GM23338 (cell line): Measurements from ENCODE around the gene NRN1L. TPM values are rescaled to one million over a fixed set of nuclear protein-coding genes. Genes with fewer than 3 reads are reported as not detected.

Experiments
- ATAC-seq: fragments of 200-7000 bp; cut with Tn5 transposase; 3 replicates; pipeline ENCODE4 v1.9.1; 2020
- DNase-seq: peaks from one replicate; pipeline ENCODE4 v3.0.0-alpha.2; 2015; ENCODE audit warnings: low spot score
- H2AFZ ChIP-seq: fragments of 200-600 bp; sonication (generic); 2 replicates; pipeline ENCODE4 v1.8.0; 2016; ENCODE audit warnings: antibody characterized with exemption, mild to moderate bottlenecking, moderate library complexity
- H3F3A ChIP-seq: fragments of 200-600 bp; sonication (generic); replicated peaks from 2 replicates; pipeline ENCODE4 v1.8.0; 2017; ENCODE audit warnings: antibody characterized with exemption, mixed run types, low read depth
- H3K27ac ChIP-seq: fragments of 200-600 bp; sonication (generic); 2 replicates; pipeline ENCODE4 v1.6.1; 2016; ENCODE audit warnings: low read depth
- H3K27me3 ChIP-seq: fragments of 200-600 bp; sonication (generic); 2 replicates; pipeline ENCODE4 v1.8.0; 2016; ENCODE audit warnings: mild to moderate bottlenecking, mixed run types, moderate library complexity; ENCODE audit not compliant: insufficient read depth
- H3K36me3 ChIP-seq: fragments of 200-600 bp; sonication (generic); 2 replicates; pipeline ENCODE4 v1.8.0; 2016; ENCODE audit warnings: mild to moderate bottlenecking; ENCODE audit not compliant: insufficient read depth
- H3K4me1 ChIP-seq: fragments of 200-600 bp; sonication (generic); 2 replicates; pipeline ENCODE4 v1.8.0; 2016; ENCODE audit warnings: mild to moderate bottlenecking, moderate library complexity; ENCODE audit not compliant: insufficient read depth
- H3K4me2 ChIP-seq: fragments of 200-600 bp; sonication (generic); 2 replicates; pipeline ENCODE4 v1.7.1; 2017; ENCODE audit warnings: mixed run types
- H3K4me3 ChIP-seq: fragments of 200-600 bp; sonication (generic); 2 replicates; pipeline ENCODE4 v1.6.1; 2016; ENCODE audit warnings: mixed run types
- H3K79me2 ChIP-seq: fragments of 200-600 bp; sonication (generic); replicated peaks from 2 replicates; pipeline ENCODE4 v1.8.0; 2017; ENCODE audit warnings: mild to moderate bottlenecking; ENCODE audit not compliant: insufficient read depth
- H3K9me2 ChIP-seq: fragments of 200-600 bp; sonication (generic); 2 replicates; pipeline ENCODE4 v1.8.0; 2017; ENCODE audit not compliant: insufficient read depth
- H4K20me1 ChIP-seq: fragments of 200-600 bp; sonication (generic); replicated peaks from 2 replicates; pipeline ENCODE4 v1.8.0; 2017; ENCODE audit warnings: mild to moderate bottlenecking; ENCODE audit not compliant: insufficient read depth
- H3K27ac Mint-ChIP-seq: 2 replicates; pipeline ENCODE4 v1.8.0; 2020; ENCODE audit warnings: inconsistent platforms, mild to moderate bottlenecking, moderate library complexity, mixed read lengths
- H3K27me3 Mint-ChIP-seq: 3 replicates; pipeline ENCODE4 v1.8.0; 2022; ENCODE audit warnings: low read depth, mild to moderate bottlenecking, moderate library complexity, mixed read lengths, inconsistent platforms; ENCODE audit not compliant: insufficient read depth, poor library complexity
- H3K36me3 Mint-ChIP-seq: 3 replicates; pipeline ENCODE4 v1.8.0; 2021; ENCODE audit warnings: low read depth, mild to moderate bottlenecking, inconsistent platforms, moderate library complexity, mixed read lengths
- H3K4me1 Mint-ChIP-seq: 3 replicates; pipeline ENCODE4 v1.8.0; 2020; ENCODE audit warnings: mild to moderate bottlenecking, inconsistent platforms, mixed read lengths
- H3K4me3 Mint-ChIP-seq: 3 replicates; pipeline ENCODE4 v1.8.0; 2021; ENCODE audit warnings: moderate library complexity, mild to moderate bottlenecking, inconsistent platforms, mixed read lengths
- H3K9me3 Mint-ChIP-seq: 3 replicates; pipeline ENCODE4 v1.8.0; 2020; ENCODE audit warnings: moderate library complexity, mild to moderate bottlenecking, inconsistent platforms, mixed read lengths
- CREB1 ChIP-seq: fragments of 250-450 bp; sonication (Bioruptor Pico); IDR thresholded peaks from 2 replicates; pipeline ENCODE4 v1.5.0; 2020; ENCODE audit warnings: low read depth, mild to moderate bottlenecking, moderate library complexity
- ETS1 ChIP-seq: IDR thresholded peaks from 2 replicates; pipeline ENCODE4 v1.6.1; 2016; ENCODE audit warnings: antibody characterized with exemption
- EZH2 ChIP-seq: fragments of 200-600 bp; sonication (generic); IDR thresholded peaks from one replicate; pipeline ENCODE4 v1.8.0; 2017; ENCODE audit warnings: antibody characterized with exemption, mild to moderate bottlenecking, low read depth; ENCODE audit not compliant: unreplicated experiment
- EZH2phosphoT487 ChIP-seq: fragments of 200-600 bp; sonication (generic); IDR thresholded peaks from one replicate; pipeline ENCODE4 v1.8.1; 2018; ENCODE audit warnings: antibody characterized with exemption; ENCODE audit not compliant: unreplicated experiment
- JUNB ChIP-seq: IDR thresholded peaks from one replicate; pipeline ENCODE4 v1.6.1; 2016; ENCODE audit warnings: antibody characterized with exemption; ENCODE audit not compliant: unreplicated experiment
- NANOG ChIP-seq: IDR thresholded peaks from 2 replicates; pipeline ENCODE4 v1.6.1; 2016; ENCODE audit warnings: antibody characterized with exemption, borderline replicate concordance
- POLR2AphosphoS5 ChIP-seq: IDR thresholded peaks from 2 replicates; pipeline ENCODE4 v1.6.1; 2016; ENCODE audit warnings: antibody characterized with exemption, low read depth
- REST ChIP-seq: IDR thresholded peaks from one replicate; pipeline ENCODE4 v1.6.1; 2018; ENCODE audit warnings: antibody characterized with exemption; ENCODE audit not compliant: unreplicated experiment
- STAT1 ChIP-seq: IDR thresholded peaks from one replicate; pipeline ENCODE4 v1.6.1; 2016; ENCODE audit warnings: antibody characterized with exemption; ENCODE audit not compliant: unreplicated experiment
- ZNF114 ChIP-seq: fragments of 250-450 bp; sonication (Bioruptor Pico); IDR thresholded peaks from 2 replicates; pipeline ENCODE4 v1.5.0; 2020; ENCODE audit warnings: mild to moderate bottlenecking, moderate library complexity
- ZNF331 ChIP-seq: fragments of 250-450 bp; sonication (Bioruptor Pico); IDR thresholded peaks from 2 replicates; pipeline ENCODE4 v1.5.0; 2020; ENCODE audit warnings: low read depth, mild to moderate bottlenecking, moderate library complexity
- ZNF462 ChIP-seq: fragments of 250-450 bp; sonication (Bioruptor Pico); IDR thresholded peaks from 2 replicates; pipeline ENCODE4 v1.5.0; 2020; ENCODE audit warnings: mild to moderate bottlenecking, moderate library complexity
- polyA plus RNA-seq: library from polyadenylated mRNA; unstranded; fragments of >200 nt; fragmentation: Nextera tagmentation; extraction: Ambion mirVana; gene quantifications from 2 replicates; pipeline ENCODE4 v1.2.1, GENCODE V29; 2016
- total RNA-seq: library from RNA; depleted of rRNA; stranded (reverse); fragments of >200 nt; shearing (Covaris generic); gene quantifications from 2 replicates; pipeline ENCODE4 v1.2.3, GENCODE V29; 2014
- TF ChIP-seq, protein P1 (sequence below), 2 experiments: fragments of 200-600 bp in 1 of 2; sonication (generic) in 1 of 2; conservative IDR thresholded peaks; 2 replicates each; pipeline versions ENCODE4 v1.5.1 to v1.6.1; 2016 to 2017; ENCODE audit warnings: antibody characterized with exemption in 2 of 2, low read depth in 2 of 2, mild to moderate bottlenecking in 2 of 2, moderate library complexity in 1 of 2

Gene NRN1L
- total and polyA plus RNA-seq, 2 experiments from 2014 or later = 14.0 to 26.1 TPM

- Histone ChIP-seq H3K79me2 (peaks cover 28% of the 10 kb centered on the region), H3K4me2 (peak overlapping the region; percentile 77), H3K9me2 (no peaks in the 10 kb centered on the region), H3K36me3 (no peaks in the 10 kb centered on the region), H2AFZ (peak overlapping the region; percentile 67; the same call in 1 of the 2 replicates), H3K27ac (peak overlapping the region; percentile 98), H3K4me3 (peak overlapping the region; percentile 91), H3F3A (peaks cover 25% of the 10 kb centered on the region), H3K4me1 (peaks cover 29% of the 10 kb centered on the region), H3K27me3 (no peaks in the 10 kb centered on the region), H4K20me1 (peaks cover 8% of the 10 kb centered on the region)
- TF ChIP-seq POLR2AphosphoS5 (no peak), EZH2phosphoT487 (no peak), REST (no peak), ZNF114 (CRISPR knock-in tag) (no peak), JUNB (no peak), ZNF331 (CRISPR knock-in tag) (no peak), EZH2 (no peak), ETS1 (no peak), NANOG (no peak), CREB1 (CRISPR knock-in tag) (no peak), ZNF462 (no peak), STAT1 (no peak)
- TF ChIP-seq, protein P1, sequence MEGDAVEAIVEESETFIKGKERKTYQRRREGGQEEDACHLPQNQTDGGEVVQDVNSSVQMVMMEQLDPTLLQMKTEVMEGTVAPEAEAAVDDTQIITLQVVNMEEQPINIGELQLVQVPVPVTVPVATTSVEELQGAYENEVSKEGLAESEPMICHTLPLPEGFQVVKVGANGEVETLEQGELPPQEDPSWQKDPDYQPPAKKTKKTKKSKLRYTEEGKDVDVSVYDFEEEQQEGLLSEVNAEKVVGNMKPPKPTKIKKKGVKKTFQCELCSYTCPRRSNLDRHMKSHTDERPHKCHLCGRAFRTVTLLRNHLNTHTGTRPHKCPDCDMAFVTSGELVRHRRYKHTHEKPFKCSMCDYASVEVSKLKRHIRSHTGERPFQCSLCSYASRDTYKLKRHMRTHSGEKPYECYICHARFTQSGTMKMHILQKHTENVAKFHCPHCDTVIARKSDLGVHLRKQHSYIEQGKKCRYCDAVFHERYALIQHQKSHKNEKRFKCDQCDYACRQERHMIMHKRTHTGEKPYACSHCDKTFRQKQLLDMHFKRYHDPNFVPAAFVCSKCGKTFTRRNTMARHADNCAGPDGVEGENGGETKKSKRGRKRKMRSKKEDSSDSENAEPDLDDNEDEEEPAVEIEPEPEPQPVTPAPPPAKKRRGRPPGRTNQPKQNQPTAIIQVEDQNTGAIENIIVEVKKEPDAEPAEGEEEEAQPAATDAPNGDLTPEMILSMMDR (conservative IDR thresholded peaks at IDR 0.05; ENCODE audit: low read depth in 2 of 2) = no peak
- Mint-ChIP-seq H3K9me3 (no peaks in the 10 kb centered on the region), H3K4me1 (peaks cover 40% of the 10 kb centered on the region), H3K27ac (peak overlapping the region; percentile 98), H3K36me3 (peaks cover 9% of the 10 kb centered on the region), H3K27me3 (peaks cover 12% of the 10 kb centered on the region), H3K4me3 (peak overlapping the region; percentile 91)
- peak; percentile 42 for DNase-seq
- ATAC-seq = peak; percentile 4
Measured at GRCh38 chr16:67841198-67841815, 43.4 kb upstream of the NRN1L start.
